Kidney capillary endothelial cell (primary cell): ENCODE data around the gene THPO.
"Not testable (repeated sequence)": the region's sequence is repeated elsewhere in the genome, so short reads cannot be mapped to it uniquely, and the experiment has no call there.

Experiments used
- DNase-seq: peaks from one replicate; pipeline ENCODE4 v3.0.0-alpha.2; 2018; ENCODE audit warnings: low spot score

Gene THPO

GRCh38 chr3:184349563-184350470 is 28.2 kb downstream of the THPO start:
- DNase-seq, result no peak

GRCh38 chr3:184348057-184348382 is 30.0 kb downstream of the THPO start:
- no peak for DNase-seq

- no peak for DNase-seq
Observed at GRCh38 chr3:184347321-184348056, 30.5 kb downstream of the THPO start.

- DNase-seq, result no peak
Observed at GRCh38 chr3:184346480-184347190, 31.4 kb downstream of the THPO start.

- peak; percentile 58 for DNase-seq
Observed at GRCh38 chr3:184345317-184346144, 32.5 kb downstream of the THPO start.

GRCh38 chr3:184344579-184345316 is 33.3 kb downstream of the THPO start:
- no peak for DNase-seq

- DNase-seq, result no peak
Observed at GRCh38 chr3:184343200-184343876, 34.7 kb downstream of the THPO start.

- DNase-seq, result no peak
Observed at GRCh38 chr3:184341925-184342324, 36.1 kb downstream of the THPO start.

GRCh38 chr3:184339451-184340135 is 38.4 kb downstream of the THPO start:
- not testable (repeated sequence) for DNase-seq

GRCh38 chr3:184339001-184339400 is 39.0 kb downstream of the THPO start:
- no peak for DNase-seq

- peak; percentile 91 for DNase-seq
Observed at GRCh38 chr3:184338511-184338945, 39.5 kb downstream of the THPO start.

- DNase-seq, result no peak
Observed at GRCh38 chr3:184337981-184338380, 40.0 kb downstream of the THPO start.

- no peak for DNase-seq
Observed at GRCh38 chr3:184337399-184337714, 40.6 kb downstream of the THPO start, which contains the start of gene FAM131A. Gene FAM131A, plus strand, starts transcription at chr3:184337600. Its CDS starts 31 bp downstream, at chr3:184337631.

- DNase-seq, result peak; percentile 64
Observed at GRCh38 chr3:184336547-184337398, 41.2 kb downstream of the THPO start.

GRCh38 chr3:184335661-184336546 is 42.1 kb downstream of the THPO start:
- peak; percentile 66 for DNase-seq

GRCh38 chr3:184335291-184335660 is 42.7 kb downstream of the THPO start:
- no peak for DNase-seq

- DNase-seq, result peak; percentile 93
Observed at GRCh38 chr3:184334470-184335158, 43.4 kb downstream of the THPO start.
